ENCODE data around the gene EBF4. TPM values are rescaled to one million over a fixed set of nuclear protein-coding genes. Genes with fewer than 3 reads are reported as not detected.

Gene EBF4
- total RNA-seq, 4 donors from 2014 or later, result 7.1 to 69.5 (median 21.7) TPM

- no peak for TF ChIP-seq CTCF (IDR thresholded peaks at IDR 0.05)
- no peak for TF ChIP-seq POLR2A (IDR thresholded peaks at IDR 0.05)
- no peak overlapping the region for H3K27ac ChIP-seq
- intact Hi-C loops (cut with DNase I; ENCODE audit: low total_unique reads), result no loop called here
- H3K4me1 ChIP-seq, result no peaks in the 10 kb centered on the region
- H3K4me3 ChIP-seq, result no peak overlapping the region
- no peaks in the 10 kb centered on the region for H3K27me3 ChIP-seq
- no peaks in the 10 kb centered on the region for H3K36me3 ChIP-seq
- no peaks in the 10 kb centered on the region for H3K9me3 ChIP-seq
- no peak for DNase-seq
Observed at GRCh38 chr20:2746636-2747265, 54.2 kb downstream of the EBF4 start.

GRCh38 chr20:2747676-2748235 is 55.2 kb downstream of the EBF4 start:
- Histone ChIP-seq H3K4me3 (no peak overlapping the region), H3K4me1 (peaks cover 0 to 6% of the 10 kb centered on the region in 2 donors), H3K27ac (no peak overlapping the region), H3K27me3 (no peaks in the 10 kb centered on the region), H3K36me3 (no peaks in the 10 kb centered on the region), H3K9me3 (no peaks in the 10 kb centered on the region)
- no peak for TF ChIP-seq POLR2A (IDR thresholded peaks at IDR 0.05)
- no peak for TF ChIP-seq CTCF (IDR thresholded peaks at IDR 0.05)
- intact Hi-C loops (cut with DNase I; ENCODE audit: low total_unique reads), result no loop called here
- no peak for DNase-seq

- intact Hi-C loops (cut with DNase I; ENCODE audit: low total_unique reads), result no loop called here
- Histone ChIP-seq H3K4me3 (no peak overlapping the region), H3K9me3 (no peaks in the 10 kb centered on the region), H3K27me3 (no peaks in the 10 kb centered on the region), H3K36me3 (no peaks in the 10 kb centered on the region), H3K4me1 (peaks cover 0 to 10% of the 10 kb centered on the region in 2 donors), H3K27ac (no peak overlapping the region)
- TF ChIP-seq POLR2A (IDR thresholded peaks at IDR 0.05) (no peak), CTCF (IDR thresholded peaks at IDR 0.05) (no peak)
- no peak for DNase-seq
Observed at GRCh38 chr20:2748551-2749342, 56.2 kb downstream of the EBF4 start.

- no peak for TF ChIP-seq CTCF (IDR thresholded peaks at IDR 0.05)
- TF ChIP-seq POLR2A (IDR thresholded peaks at IDR 0.05), result no peak
- no peaks in the 10 kb centered on the region for H3K36me3 ChIP-seq
- H3K9me3 ChIP-seq, result no peaks in the 10 kb centered on the region
- H3K27ac ChIP-seq, result no peak overlapping the region
- H3K4me3 ChIP-seq, result no peak overlapping the region
- no peak for DNase-seq
- peaks cover 0 to 10% of the 10 kb centered on the region in 2 donors for H3K4me1 ChIP-seq
- H3K27me3 ChIP-seq, result no peaks in the 10 kb centered on the region
- intact Hi-C loops (cut with DNase I; ENCODE audit: low total_unique reads), result no loop called here
Observed at GRCh38 chr20:2749343-2749950, 56.9 kb downstream of the EBF4 start.

Measured in uterus (tissue), 4 donors.